Spinal cord (tissue), 10 donors: Measurements from ENCODE around the gene ATG3. TPM values are rescaled to one million over a fixed set of nuclear protein-coding genes. Genes with fewer than 3 reads are reported as not detected.

Experiments
- DNase-seq, 6 donors: peaks; one replicate each; pipeline versions ENCODE4 v3.0.0 to v3.0.0-alpha.2; 2013 to 2015; ENCODE audit warnings: low spot score in 6 of 6, low read depth in 4 of 6
- H3K27ac ChIP-seq: one replicate; pipeline ENCODE4 v1.5.1; 2013; ENCODE audit warnings: low read depth, low read length, control low read depth
- H3K27me3 ChIP-seq: one replicate; pipeline ENCODE4 v1.6.1; 2013; ENCODE audit warnings: low read length; ENCODE audit not compliant: control insufficient read depth, insufficient read depth
- H3K36me3 ChIP-seq: one replicate; pipeline ENCODE4 v1.6.1; 2013; ENCODE audit warnings: low read length; ENCODE audit not compliant: control insufficient read depth, insufficient read depth
- H3K4me1 ChIP-seq: one replicate; pipeline ENCODE4 v1.6.1; 2013; ENCODE audit warnings: low read length; ENCODE audit not compliant: control insufficient read depth, insufficient read depth
- H3K4me3 ChIP-seq: one replicate; pipeline ENCODE4 v1.5.1; 2013; ENCODE audit warnings: low read depth, low read length, control low read depth
- H3K9me3 ChIP-seq: one replicate; pipeline ENCODE4 v1.6.1; 2013; ENCODE audit warnings: low read length; ENCODE audit not compliant: control insufficient read depth, insufficient read depth
- WGBS: methylation state at CpG from one replicate; pipeline ENCODE4 v1.1.5; 2013; ENCODE audit warnings: missing lambda C conversion rate; ENCODE audit not compliant: insufficient coverage; 5-methylcytosine and 5-hydroxymethylcytosine counted together
- polyA plus RNA-seq, 2 donors: library from polyadenylated mRNA; unstranded; fragments of 120-200 nt; gene quantifications; one replicate each; pipeline ENCODE4 v1.2.1, GENCODE V29; 2013; ENCODE audit not compliant: insufficient read length in 2 of 2
- total RNA-seq, 2 donors: library from RNA; depleted of rRNA in 1 of 2; stranded (reverse); fragments of 120-200 nt in 1 of 2; fragments of >200 nt in 1 of 2; gene quantifications; one replicate each; pipeline versions ENCODE4 v1.2.3 to v1.2.4, GENCODE V29; 2013 to 2014
- donor health status: healthy.

The ATG3 gene
- total and polyA plus RNA-seq, 4 donors = 43.0 to 62.6 (median 49.7) TPM

- no peaks in the 10 kb centered on the region for H3K9me3 ChIP-seq
- no peak overlapping the region for H3K27ac ChIP-seq
- no peak for DNase-seq
- H3K27me3 ChIP-seq = no peaks in the 10 kb centered on the region
- no peaks in the 10 kb centered on the region for H3K4me1 ChIP-seq
- WGBS = no CpG with 5 or more reads among the region's 2 CpGs
- H3K4me3 ChIP-seq = no peak overlapping the region
- H3K36me3 ChIP-seq = no peaks in the 10 kb centered on the region
These were observed 33.1 kb upstream of the ATG3 start for GRCh38 chr3:112594856-112595255.

DNA sequence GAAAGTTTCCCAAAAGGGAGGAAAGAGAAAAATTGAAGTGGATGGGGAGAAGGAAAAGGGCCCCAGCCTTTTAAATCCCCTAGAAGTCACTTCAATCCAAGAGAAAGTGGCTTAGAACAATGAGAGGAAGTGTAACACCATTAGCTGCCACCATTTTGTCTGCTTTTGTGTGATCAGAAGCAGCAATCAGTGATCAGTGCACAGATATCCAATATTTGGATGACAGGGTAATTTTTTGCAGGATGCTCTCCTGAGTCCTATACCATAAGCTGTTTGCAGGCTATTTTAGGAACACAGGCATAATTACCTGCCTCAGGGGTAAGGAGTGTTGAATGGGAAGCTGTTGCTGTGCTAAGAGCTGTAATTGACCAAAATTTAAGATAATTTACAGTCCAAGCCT lies 31.5 kb upstream of the ATG3 start:
- H3K27me3 ChIP-seq = no peaks in the 10 kb centered on the region
- H3K4me1 ChIP-seq = no peaks in the 10 kb centered on the region
- no peaks in the 10 kb centered on the region for H3K36me3 ChIP-seq
- DNase-seq = peak in 1 of 6 donors; percentile 12
- no peak overlapping the region for H3K4me3 ChIP-seq
- H3K9me3 ChIP-seq = no peaks in the 10 kb centered on the region
- no peak overlapping the region for H3K27ac ChIP-seq

DNA sequence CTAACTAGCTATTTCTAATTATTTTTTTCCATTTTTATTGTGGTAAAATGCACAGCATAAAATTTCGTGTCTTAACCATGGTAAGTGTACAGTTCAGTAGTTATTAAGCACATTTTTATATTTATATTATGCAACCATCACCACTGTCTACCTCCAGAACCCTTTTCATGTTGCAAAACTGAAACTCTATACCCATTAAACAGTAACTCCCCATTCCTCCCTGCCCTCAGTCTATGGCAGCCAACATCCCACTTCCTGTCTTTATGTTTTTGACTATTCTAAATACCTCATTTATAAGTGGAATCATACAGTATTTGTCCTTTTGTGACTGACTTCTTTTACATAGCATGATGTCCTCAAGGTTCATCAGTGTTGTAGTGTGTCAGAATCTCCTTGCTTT lies 25.6 kb upstream of the ATG3 start:
- no peak overlapping the region for H3K27ac ChIP-seq
- no peak overlapping the region for H3K4me3 ChIP-seq
- H3K4me1 ChIP-seq = no peaks in the 10 kb centered on the region
- DNase-seq = no peak
- peaks cover 2% of the 10 kb centered on the region for H3K36me3 ChIP-seq
- no CpG with 5 or more reads among the region's 1 CpG for WGBS
- H3K9me3 ChIP-seq = no peaks in the 10 kb centered on the region
- no peaks in the 10 kb centered on the region for H3K27me3 ChIP-seq

GRCh38 chr3:112585782-112586181 lies 24.0 kb upstream of the ATG3 start:
- Histone ChIP-seq H3K36me3 (peaks cover 2% of the 10 kb centered on the region), H3K4me1 (no peaks in the 10 kb centered on the region)
- DNase-seq = no peak

DNA sequence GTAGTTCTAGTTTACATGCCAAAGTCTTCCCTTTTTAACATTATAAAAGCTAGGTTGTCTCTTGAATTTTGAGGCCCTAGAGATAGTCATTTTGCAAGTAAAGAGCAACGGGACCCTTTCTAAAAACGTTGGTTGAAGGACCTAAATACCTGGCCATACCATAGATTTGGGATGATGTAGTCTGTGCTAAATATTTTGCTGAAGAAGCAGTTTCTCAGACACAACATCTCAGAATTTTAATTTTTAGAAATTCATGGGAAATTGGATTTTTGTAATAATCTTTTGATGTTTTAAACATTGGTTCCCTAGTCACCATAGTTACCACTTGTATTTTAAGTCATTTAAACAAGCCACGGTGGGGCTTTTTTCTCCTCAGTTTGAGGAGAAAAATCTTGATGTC lies 21.3 kb upstream of the ATG3 start:
- H3K27me3 ChIP-seq = no peaks in the 10 kb centered on the region
- H3K36me3 ChIP-seq = peaks cover 2% of the 10 kb centered on the region
- no peaks in the 10 kb centered on the region for H3K9me3 ChIP-seq
- no peaks in the 10 kb centered on the region for H3K4me1 ChIP-seq
- no peak overlapping the region for H3K4me3 ChIP-seq
- H3K27ac ChIP-seq = no peak overlapping the region
- WGBS = 80% methylated on average over 1 of the region's 3 CpGs
- DNase-seq = no peak

More at GRCh38 chr3:112585782-112586181, 24.0 kb upstream of the ATG3 start:
- Histone ChIP-seq H3K9me3 (no peaks in the 10 kb centered on the region), H3K27me3 (no peaks in the 10 kb centered on the region), H3K4me3 (no peak overlapping the region), H3K27ac (no peak overlapping the region)

- H3K9me3 ChIP-seq = no peaks in the 10 kb centered on the region
- no peak overlapping the region for H3K27ac ChIP-seq
- DNase-seq = peak in 4 of 6 donors; percentile 39 to 89 (median 59)
- no peaks in the 10 kb centered on the region for H3K4me1 ChIP-seq
- WGBS = no CpG with 5 or more reads among the region's 2 CpGs
- no peak overlapping the region for H3K4me3 ChIP-seq
- no peaks in the 10 kb centered on the region for H3K27me3 ChIP-seq
- peaks cover 2% of the 10 kb centered on the region for H3K36me3 ChIP-seq
These were observed 20.6 kb upstream of the ATG3 start for GRCh38 chr3:112582244-112582874.

DNA sequence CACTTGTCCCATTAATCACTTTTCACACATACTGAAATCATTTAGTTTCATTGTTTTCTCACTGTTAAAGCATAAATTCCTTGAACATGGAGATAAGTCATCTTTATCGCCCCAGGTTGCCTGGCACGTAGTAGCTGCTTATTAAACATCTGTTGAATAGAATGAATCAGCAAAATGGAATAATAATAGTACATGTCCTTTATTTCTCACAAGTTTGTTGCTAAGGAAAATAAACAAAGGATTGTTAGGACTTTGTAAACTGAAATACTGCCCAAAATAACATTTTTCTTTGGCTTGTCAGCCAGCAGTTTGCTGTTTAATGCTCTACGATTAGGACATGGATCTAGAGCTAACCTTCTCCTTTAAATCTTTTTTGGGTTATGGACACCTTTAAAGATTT lies 17.9 kb upstream of the ATG3 start:
- H3K4me1 ChIP-seq = no peaks in the 10 kb centered on the region
- WGBS = 86% methylated on average over 1 of the region's 3 CpGs
- H3K36me3 ChIP-seq = no peaks in the 10 kb centered on the region
- H3K27me3 ChIP-seq = no peaks in the 10 kb centered on the region
- no peak overlapping the region for H3K27ac ChIP-seq
- H3K4me3 ChIP-seq = no peak overlapping the region
- H3K9me3 ChIP-seq = no peaks in the 10 kb centered on the region
- no peak for DNase-seq

DNA sequence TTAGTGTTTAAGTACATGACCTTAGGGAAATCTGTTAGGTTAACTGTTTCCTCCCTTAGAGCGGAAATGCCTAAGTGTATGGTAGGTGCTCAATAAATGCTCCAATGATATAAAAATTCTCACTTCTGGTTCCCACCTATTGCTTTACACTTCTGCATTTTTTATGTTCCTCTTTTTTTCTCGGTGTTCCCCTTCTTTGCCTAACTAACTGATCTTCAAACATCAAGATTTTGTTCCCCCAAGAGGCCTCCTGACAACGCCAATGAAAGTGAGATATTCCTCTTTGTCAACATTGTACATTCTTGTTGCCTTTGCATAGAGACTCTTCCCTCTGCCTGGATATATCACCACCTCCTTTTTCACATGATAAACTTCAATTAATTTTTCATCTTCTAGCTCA lies 17.5 kb upstream of the ATG3 start:
- Histone ChIP-seq H3K9me3 (no peaks in the 10 kb centered on the region), H3K4me1 (no peaks in the 10 kb centered on the region), H3K4me3 (no peak overlapping the region), H3K36me3 (no peaks in the 10 kb centered on the region), H3K27ac (no peak overlapping the region), H3K27me3 (no peaks in the 10 kb centered on the region)
- DNase-seq = no peak
- WGBS = 94% methylated on average over 2 of the region's 3 CpGs

DNA sequence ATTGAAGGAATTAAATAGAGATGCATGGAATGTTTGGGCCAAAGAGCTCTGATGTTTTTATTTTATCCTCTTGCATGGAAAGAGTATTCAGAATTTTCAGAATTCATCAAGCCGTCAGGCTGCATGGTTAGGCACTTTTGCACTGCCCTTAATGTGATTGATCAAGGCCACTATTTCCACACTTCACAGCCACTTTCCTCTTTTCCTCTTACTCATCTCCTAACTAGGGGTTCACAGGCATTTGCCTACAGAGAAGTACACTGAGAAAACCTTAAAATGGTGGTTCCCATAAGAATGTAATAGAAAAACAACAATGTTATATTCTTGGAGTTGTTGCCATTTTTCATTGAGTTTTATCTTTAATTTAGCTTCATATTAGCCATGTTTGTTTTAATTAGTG lies 10.9 kb upstream of the ATG3 start:
- 100% methylated on average over 1 of the region's 1 CpG for WGBS
- Histone ChIP-seq H3K27ac (no peak overlapping the region), H3K4me1 (no peaks in the 10 kb centered on the region), H3K36me3 (peaks cover 3% of the 10 kb centered on the region), H3K27me3 (no peaks in the 10 kb centered on the region), H3K4me3 (no peak overlapping the region), H3K9me3 (no peaks in the 10 kb centered on the region)
- DNase-seq = no peak

DNA sequence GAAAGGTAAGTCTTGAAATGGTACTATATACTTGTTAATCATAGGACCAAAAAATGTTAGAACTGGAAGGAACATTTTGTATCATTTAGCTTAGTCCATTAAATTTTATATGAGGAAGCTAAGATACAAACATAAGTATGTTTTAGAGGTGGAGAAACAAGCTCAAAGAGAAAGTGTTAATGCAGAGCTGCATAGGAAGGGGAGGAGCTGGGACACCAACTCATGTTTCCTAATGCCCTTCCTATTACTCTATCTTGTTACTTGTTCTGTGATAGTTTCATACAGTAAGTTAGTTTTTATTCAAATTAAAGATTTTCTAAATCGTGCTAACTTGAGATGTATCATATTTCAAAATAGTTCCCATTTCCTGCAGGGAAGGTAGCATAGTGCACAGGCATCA lies 7.5 kb upstream of the ATG3 start:
- H3K4me1 ChIP-seq = no peaks in the 10 kb centered on the region
- no peaks in the 10 kb centered on the region for H3K9me3 ChIP-seq
- DNase-seq = no peak
- H3K27me3 ChIP-seq = no peaks in the 10 kb centered on the region
- H3K4me3 ChIP-seq = no peak overlapping the region
- no CpG with 5 or more reads among the region's 1 CpG for WGBS
- no peak overlapping the region for H3K27ac ChIP-seq
- H3K36me3 ChIP-seq = peaks cover 11% of the 10 kb centered on the region
